ENCODE data around the gene SEC31A.

- TF ChIP-seq CTCF (IDR thresholded peaks at IDR 0.05; ENCODE audit: insufficient read depth, low read length) (no peak), SPI1 (IDR thresholded peaks at IDR 0.05; ENCODE audit: borderline replicate concordance, low read depth) (no peak)
These were observed 42.2 kb downstream of the SEC31A start for GRCh38 chr4:82848706-82849105.

Data from HL-60 (cell line).